Karpas-422 (cell line): ENCODE data around the gene TRAPPC2. TPM values are rescaled to one million over a fixed set of nuclear protein-coding genes. Genes with fewer than 3 reads are reported as not detected.

Source experiments
- DNase-seq: peaks from one replicate; pipeline ENCODE4 v3.0.0-alpha.2; 2015
- H2AFZ ChIP-seq: fragments of 200-600 bp; sonication (generic); 2 replicates; pipeline ENCODE4 v1.6.1; 2014; ENCODE audit warnings: antibody characterized with exemption, low read length, mixed read lengths
- H3K27ac ChIP-seq: fragments of 200-600 bp; sonication (generic); 2 replicates; pipeline ENCODE4 v1.5.1; 2014; ENCODE audit warnings: mild to moderate bottlenecking, low read length, moderate library complexity
- H3K27me3 ChIP-seq: fragments of 200-600 bp; sonication (generic); 2 replicates; pipeline ENCODE4 v1.6.1; 2014; ENCODE audit warnings: low read length, mixed read lengths
- H3K36me3 ChIP-seq: fragments of 200-600 bp; sonication (generic); 2 replicates; pipeline ENCODE4 v1.6.1; 2014; ENCODE audit warnings: low read length, mixed read lengths; ENCODE audit not compliant: insufficient read depth
- H3K4me1 ChIP-seq: fragments of 200-600 bp; sonication (generic); 2 replicates; pipeline ENCODE4 v1.6.1; 2014; ENCODE audit warnings: mild to moderate bottlenecking, low read length, mixed read lengths
- H3K4me2 ChIP-seq: fragments of 200-600 bp; sonication (generic); 2 replicates; pipeline ENCODE4 v1.6.1; 2014; ENCODE audit warnings: low read length, low read depth, mild to moderate bottlenecking; ENCODE audit not compliant: poor library complexity, severe bottlenecking
- H3K4me3 ChIP-seq: fragments of 200-600 bp; sonication (generic); 2 replicates; pipeline ENCODE4 v1.5.1; 2014; ENCODE audit warnings: mild to moderate bottlenecking, antibody characterized with exemption, low read length, mixed read lengths
- H3K79me2 ChIP-seq: fragments of 200-600 bp; sonication (generic); 2 replicates; pipeline ENCODE4 v1.6.1; 2014; ENCODE audit warnings: mild to moderate bottlenecking, low read length, mixed read lengths
- H3K9ac ChIP-seq: fragments of 200-600 bp; sonication (generic); 2 replicates; pipeline ENCODE4 v1.6.0; 2014; ENCODE audit warnings: low read length
- H3K9me2 ChIP-seq: fragments of 200-600 bp; sonication (generic), shearing (Covaris generic); replicated peaks from 2 replicates; pipeline ENCODE4 v1.6.0; 2014; ENCODE audit warnings: mild to moderate bottlenecking, low read length, moderate library complexity; ENCODE audit not compliant: insufficient read depth
- H3K9me3 ChIP-seq: fragments of 300-700, 200-600 bp; sonication (generic); 2 replicates; pipeline ENCODE4 v1.6.1; 2014; ENCODE audit warnings: low read length, mixed read lengths
- H4K20me1 ChIP-seq: fragments of 200-600 bp; sonication (generic); 2 replicates; pipeline ENCODE4 v1.6.1; 2014; ENCODE audit warnings: mild to moderate bottlenecking, antibody characterized with exemption, low read length, low read depth; ENCODE audit not compliant: insufficient read depth
- total RNA-seq: library from RNA; depleted of rRNA; stranded (reverse); fragments of >200 nt; shearing (Covaris generic); gene quantifications from 2 replicates; pipeline ENCODE4 v1.2.3, GENCODE V29; 2014; ENCODE audit warnings: low replicate concordance

Gene TRAPPC2
- total RNA-seq, 1 experiment from 2014 or later, result 60.5 TPM

DNA sequence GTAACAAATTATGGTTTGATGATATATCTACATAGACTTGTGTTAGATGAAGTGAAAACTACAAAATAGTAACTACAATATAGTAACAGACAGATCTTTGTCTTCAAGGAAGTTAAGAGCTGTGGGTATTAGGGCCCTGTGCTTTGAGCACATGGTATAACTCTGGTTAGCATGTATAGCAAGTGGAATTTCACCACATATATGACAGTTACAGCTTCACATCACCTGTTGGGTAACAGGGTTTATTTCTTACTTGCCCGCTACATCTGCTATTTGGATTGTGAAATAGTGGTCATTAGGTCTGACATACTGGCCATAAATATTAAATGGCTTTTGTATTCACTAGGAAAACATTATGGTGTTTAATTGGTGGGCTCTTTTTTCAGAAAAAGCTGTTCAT, 20.3 kb upstream of the TRAPPC2 start:
- peaks cover 68% of the 10 kb centered on the region for H3K4me1 ChIP-seq
- H3K27ac ChIP-seq, result peak overlapping the region; percentile 28
- H3K4me3 ChIP-seq, result no peak overlapping the region
- H3K4me2 ChIP-seq, result no peak overlapping the region
- no peak overlapping the region for H3K9ac ChIP-seq
- H3K36me3 ChIP-seq, result peaks cover 46% of the 10 kb centered on the region
- peaks cover 18% of the 10 kb centered on the region for H3K79me2 ChIP-seq
- no peaks in the 10 kb centered on the region for H3K9me3 ChIP-seq
- no peaks in the 10 kb centered on the region for H3K9me2 ChIP-seq
- H4K20me1 ChIP-seq, result no peaks in the 10 kb centered on the region
- no peaks in the 10 kb centered on the region for H3K27me3 ChIP-seq
- no peak for DNase-seq
- H2AFZ ChIP-seq, result no peak overlapping the region

DNA sequence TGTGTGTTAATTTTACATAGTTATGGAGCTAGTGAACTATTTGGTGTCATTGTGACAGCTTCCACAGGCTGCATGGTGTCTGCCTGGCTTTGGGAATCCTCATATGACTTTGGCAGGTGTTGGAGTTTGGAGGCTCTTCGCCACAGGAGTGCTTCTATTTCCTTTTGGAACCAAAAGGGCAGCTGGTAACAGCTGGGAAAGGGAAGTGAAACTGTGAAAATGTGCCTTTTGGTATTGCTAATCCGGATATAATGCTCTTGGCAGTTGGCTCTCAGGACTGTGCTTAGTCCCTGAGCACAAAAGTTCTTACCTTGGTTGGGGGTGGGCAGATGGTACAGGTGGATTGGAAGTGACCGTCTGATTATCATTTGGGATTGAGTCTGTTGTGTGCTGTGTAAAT, 18.2 kb upstream of the TRAPPC2 start:
- Histone ChIP-seq H3K9ac (no peak overlapping the region), H3K9me2 (no peaks in the 10 kb centered on the region), H3K27ac (peak overlapping the region; percentile 61), H3K36me3 (peaks cover 39% of the 10 kb centered on the region; the same call in 1 of the 2 replicates), H4K20me1 (no peaks in the 10 kb centered on the region), H3K9me3 (no peaks in the 10 kb centered on the region), H3K4me3 (no peak overlapping the region), H3K27me3 (no peaks in the 10 kb centered on the region), H3K4me2 (peak overlapping the region; percentile 46), H3K4me1 (peaks cover 47% of the 10 kb centered on the region), H3K79me2 (peaks cover 18% of the 10 kb centered on the region), H2AFZ (no peak overlapping the region)
- DNase-seq, result peak; percentile 79

DNA sequence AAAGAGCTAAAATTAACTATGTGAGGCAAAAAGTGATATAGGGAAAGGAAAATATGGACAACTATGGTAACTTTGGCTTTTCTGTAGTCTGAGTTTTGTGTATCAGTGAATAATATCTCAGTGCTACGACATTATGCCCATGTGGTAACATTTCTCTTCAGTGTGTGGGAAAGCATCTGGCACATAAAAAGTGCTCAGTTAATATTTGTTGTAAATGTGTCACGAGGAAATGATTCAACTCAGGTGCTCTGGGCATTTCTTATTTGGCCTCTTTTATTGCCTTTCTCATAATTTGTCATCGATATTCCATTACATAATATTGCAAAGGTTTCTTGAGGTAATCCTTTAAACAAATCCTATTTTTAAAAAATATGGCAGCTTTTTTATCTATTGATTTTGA, 17.7 kb upstream of the TRAPPC2 start:
- Histone ChIP-seq H2AFZ (no peak overlapping the region), H3K27me3 (no peaks in the 10 kb centered on the region), H3K9me2 (no peaks in the 10 kb centered on the region), H3K27ac (peak overlapping the region; percentile 61), H3K79me2 (peaks cover 18% of the 10 kb centered on the region), H3K4me1 (peaks cover 42% of the 10 kb centered on the region), H3K4me2 (peak overlapping the region; percentile 46), H3K9ac (no peak overlapping the region), H4K20me1 (no peaks in the 10 kb centered on the region), H3K9me3 (no peaks in the 10 kb centered on the region), H3K36me3 (peaks cover 38% of the 10 kb centered on the region; the same call in 1 of the 2 replicates), H3K4me3 (no peak overlapping the region)
- no peak for DNase-seq

DNA sequence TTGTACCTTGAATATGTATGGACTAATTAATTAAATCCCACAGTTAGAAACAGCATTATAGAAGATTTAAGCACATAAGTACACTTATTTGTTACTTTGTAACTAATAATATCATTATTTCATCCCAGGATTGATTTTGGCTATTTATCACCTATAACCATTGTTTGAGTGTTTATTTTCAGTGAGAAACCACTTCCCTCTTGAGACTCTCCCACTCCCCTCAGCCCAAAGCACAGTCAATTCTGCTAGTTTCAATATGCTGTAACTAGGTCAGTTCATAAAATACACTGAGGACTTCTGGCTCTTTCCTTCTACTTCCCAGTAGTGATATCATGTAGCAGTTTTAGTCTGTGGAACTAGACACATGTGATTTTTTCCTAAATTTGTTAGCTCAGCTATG, 16.4 kb upstream of the TRAPPC2 start:
- Histone ChIP-seq H3K9me2 (no peaks in the 10 kb centered on the region), H2AFZ (no peak overlapping the region), H3K36me3 (peaks cover 52% of the 10 kb centered on the region; the same call in 1 of the 2 replicates), H4K20me1 (no peaks in the 10 kb centered on the region), H3K27ac (peak overlapping the region; percentile 29), H3K9ac (no peak overlapping the region), H3K4me2 (no peak overlapping the region), H3K27me3 (no peaks in the 10 kb centered on the region), H3K4me3 (no peak overlapping the region), H3K9me3 (no peaks in the 10 kb centered on the region), H3K79me2 (peaks cover 21% of the 10 kb centered on the region), H3K4me1 (peaks cover 35% of the 10 kb centered on the region)
- no peak for DNase-seq

DNA sequence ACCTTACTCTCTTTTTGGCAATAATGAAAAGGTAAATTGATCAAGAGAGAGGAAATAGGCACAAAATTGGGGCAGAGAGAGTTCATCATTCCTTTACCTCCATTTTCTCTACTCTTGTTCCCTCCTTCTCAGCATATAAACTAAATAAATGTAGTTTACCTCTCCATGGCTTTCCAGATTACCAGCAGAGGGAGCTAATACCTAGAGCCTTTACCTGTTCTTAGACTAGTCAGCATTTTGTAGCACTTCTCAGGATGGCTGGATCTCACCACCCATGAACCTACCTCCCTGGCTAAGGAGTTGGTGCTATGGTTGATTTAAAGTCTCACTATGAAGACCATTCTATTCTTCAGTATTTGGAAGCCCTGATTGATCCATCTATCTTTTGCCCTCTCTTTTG, 15.8 kb upstream of the TRAPPC2 start:
- no peak overlapping the region for H3K9ac ChIP-seq

DNA sequence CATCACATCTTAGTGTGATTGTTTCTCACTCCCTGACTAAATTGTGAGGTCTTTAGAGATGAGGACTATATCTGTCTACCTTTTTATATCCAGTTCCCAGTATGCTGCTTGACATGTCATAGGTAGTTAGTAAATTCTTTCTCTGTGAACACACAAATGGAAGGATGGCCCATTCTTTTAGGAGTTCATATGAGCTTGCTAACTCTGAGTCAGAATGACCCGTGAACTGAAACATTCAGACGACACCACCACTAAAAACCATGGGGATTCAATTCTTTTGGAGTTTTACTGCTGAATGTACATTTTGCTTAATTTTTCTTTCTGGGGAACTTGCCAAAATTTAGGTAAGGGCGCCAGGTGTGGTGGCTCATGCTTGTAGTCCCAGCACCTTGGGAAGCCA, 14.1 kb upstream of the TRAPPC2 start:
- Histone ChIP-seq H3K27ac (no peak overlapping the region), H3K9me3 (no peaks in the 10 kb centered on the region), H3K9me2 (no peaks in the 10 kb centered on the region), H3K27me3 (no peaks in the 10 kb centered on the region), H3K79me2 (peaks cover 21% of the 10 kb centered on the region), H3K9ac (no peak overlapping the region), H2AFZ (no peak overlapping the region), H4K20me1 (no peaks in the 10 kb centered on the region), H3K4me2 (no peak overlapping the region), H3K36me3 (peaks cover 68% of the 10 kb centered on the region), H3K4me3 (no peak overlapping the region), H3K4me1 (peaks cover 24% of the 10 kb centered on the region)
- no peak for DNase-seq

More for the DNA sequence above, 15.8 kb upstream of the TRAPPC2 start:
- Histone ChIP-seq H3K9me3 (no peaks in the 10 kb centered on the region), H3K4me3 (no peak overlapping the region), H3K79me2 (peaks cover 21% of the 10 kb centered on the region), H3K4me1 (peaks cover 31% of the 10 kb centered on the region), H3K4me2 (no peak overlapping the region), H3K27ac (peak overlapping the region; percentile 29; the same call in 1 of the 2 replicates), H3K9me2 (no peaks in the 10 kb centered on the region), H2AFZ (no peak overlapping the region), H4K20me1 (no peaks in the 10 kb centered on the region), H3K27me3 (no peaks in the 10 kb centered on the region), H3K36me3 (peaks cover 57% of the 10 kb centered on the region; the same call in 1 of the 2 replicates)
- peak; percentile 86 for DNase-seq

DNA sequence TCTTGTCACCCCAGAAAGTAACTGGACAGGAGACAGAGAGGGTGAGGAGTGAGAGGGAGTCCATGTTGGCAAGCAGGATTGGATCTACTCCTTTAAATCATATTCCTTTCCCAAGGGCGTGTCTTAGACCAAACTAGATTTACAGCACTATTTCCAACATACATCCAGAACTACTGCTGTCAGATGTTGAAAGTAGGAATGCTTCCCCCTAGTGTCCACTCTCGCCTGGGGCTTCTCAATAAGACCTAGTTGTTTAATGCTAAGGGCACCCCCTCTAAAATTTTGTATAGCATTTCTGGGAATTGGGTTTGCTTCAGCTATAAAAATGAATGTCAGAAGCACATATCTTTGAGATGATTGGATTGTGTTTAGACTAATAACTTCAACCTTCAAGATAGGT, 13.4 kb upstream of the TRAPPC2 start:
- Histone ChIP-seq H3K4me3 (no peak overlapping the region), H3K36me3 (peaks cover 67% of the 10 kb centered on the region)
- DNase-seq, result peak; percentile 68

DNA sequence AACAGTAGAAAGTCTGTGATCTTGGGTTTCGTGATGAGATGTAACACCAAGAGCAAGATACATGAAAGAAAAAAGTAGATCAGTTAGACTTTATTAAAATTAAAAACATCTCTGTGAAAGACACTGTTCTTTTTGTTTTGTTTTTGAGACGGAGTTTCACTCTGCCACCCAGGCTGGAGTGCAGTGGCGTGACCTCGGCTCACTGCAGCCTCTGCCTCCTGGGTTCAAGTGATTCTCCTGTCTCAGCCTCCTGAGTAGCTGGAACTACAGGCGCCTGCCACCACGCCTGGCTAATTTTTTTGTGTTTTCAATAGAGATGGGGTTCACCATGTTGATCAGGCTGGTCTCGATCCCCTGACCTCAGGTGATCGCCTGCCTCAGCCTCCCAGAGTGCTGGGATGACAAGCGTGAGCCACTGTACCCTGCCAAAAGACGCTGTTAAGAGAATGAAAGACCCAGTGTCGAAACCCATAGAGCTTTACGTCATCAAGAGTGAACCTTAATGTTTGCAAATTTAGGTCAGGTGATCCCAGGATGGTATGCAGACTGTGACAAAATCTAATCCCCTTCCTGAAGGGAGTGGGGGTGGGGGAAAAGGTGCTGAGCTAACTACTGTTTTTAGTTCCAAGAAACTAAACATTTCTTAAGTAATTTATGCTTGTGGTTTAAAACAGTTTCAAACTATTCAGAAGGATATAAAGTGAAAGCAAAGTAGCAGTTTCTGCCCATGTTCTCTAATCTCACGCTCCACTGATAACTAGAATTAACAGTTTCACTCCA, 8.2 kb upstream of the TRAPPC2 start:
- Histone ChIP-seq H3K9ac (no peak overlapping the region), H2AFZ (no peak overlapping the region), H3K4me2 (peak overlapping the region; percentile 42)

More for the DNA sequence above, 13.4 kb upstream of the TRAPPC2 start:
- 0 out of 2 replicates have a peak overlapping the region, but pooled peaks have one; percentile 14 for H3K27ac ChIP-seq
- H3K9me2 ChIP-seq, result no peaks in the 10 kb centered on the region
- H2AFZ ChIP-seq, result no peak overlapping the region
- peaks cover 18% of the 10 kb centered on the region for H3K79me2 ChIP-seq
- H3K9ac ChIP-seq, result no peak overlapping the region
- no peaks in the 10 kb centered on the region for H3K27me3 ChIP-seq
- H3K4me1 ChIP-seq, result peaks cover 21% of the 10 kb centered on the region
- H4K20me1 ChIP-seq, result no peaks in the 10 kb centered on the region
- no peak overlapping the region for H3K4me2 ChIP-seq
- H3K9me3 ChIP-seq, result no peaks in the 10 kb centered on the region

More for the DNA sequence above, 8.2 kb upstream of the TRAPPC2 start:
- Histone ChIP-seq H3K4me1 (peaks cover 22% of the 10 kb centered on the region), H3K79me2 (peaks cover 35% of the 10 kb centered on the region), H3K36me3 (peaks cover 60% of the 10 kb centered on the region), H3K4me3 (no peak overlapping the region), H3K27ac (peak overlapping the region; percentile 48), H3K9me2 (no peaks in the 10 kb centered on the region), H3K9me3 (no peaks in the 10 kb centered on the region), H3K27me3 (no peaks in the 10 kb centered on the region), H4K20me1 (no peaks in the 10 kb centered on the region)
- DNase-seq, result no peak
